Astrocyte (in vitro differentiated cells and primary cell): ENCODE measurements around the gene NOX4. TPM values are rescaled to one million over a fixed set of nuclear protein-coding genes. Genes with fewer than 3 reads are reported as not detected.
A peak's percentile ranks its signal among the peaks of the same experiment; 100 is the strongest.

Experiments used
- DNase-seq: peaks from one replicate; pipeline ENCODE4 v3.0.0-alpha.2; 2010; ENCODE audit warnings: low read depth
- FAIRE-seq: peaks from 2 replicates; lab custom pipeline; 2011; peaks lifted over from hg19 to GRCh38; lab: Jason Lieb, UNC
- H2AFZ ChIP-seq: 2 replicates; pipeline ENCODE4 v1.6.0; 2012; ENCODE audit warnings: low read depth, low read length, inconsistent platforms
- H3K27ac ChIP-seq: 2 replicates; pipeline ENCODE4 v1.5.1; 2011; ENCODE audit warnings: low read depth, low read length, inconsistent platforms
- H3K27me3 ChIP-seq: 2 replicates; pipeline ENCODE4 v1.6.0; 2011; ENCODE audit warnings: low read length, inconsistent platforms; ENCODE audit not compliant: insufficient read depth
- H3K36me3 ChIP-seq: 2 replicates; pipeline ENCODE4 v1.5.1; 2011; ENCODE audit warnings: low read length, inconsistent platforms; ENCODE audit not compliant: insufficient read depth
- H3K4me1 ChIP-seq: 2 replicates; pipeline ENCODE4 v1.5.1; 2011; ENCODE audit warnings: low read length, inconsistent platforms; ENCODE audit not compliant: insufficient read depth
- H3K4me2 ChIP-seq: 2 replicates; pipeline ENCODE4 v1.6.0; 2012; ENCODE audit warnings: low read length, inconsistent platforms
- H3K4me3 ChIP-seq: 2 replicates; pipeline ENCODE4 v1.5.1; 2011; ENCODE audit warnings: low read depth, mild to moderate bottlenecking, low read length, inconsistent platforms; ENCODE audit not compliant: insufficient read depth
- H3K79me2 ChIP-seq: 2 replicates; pipeline ENCODE4 v1.6.0; 2012; ENCODE audit warnings: mild to moderate bottlenecking, low read length, inconsistent platforms; ENCODE audit not compliant: insufficient read depth
- H3K9ac ChIP-seq: 2 replicates; pipeline ENCODE4 v1.6.0; 2012; ENCODE audit warnings: mild to moderate bottlenecking, low read length, inconsistent platforms
- H3K9me3 ChIP-seq: 2 replicates; pipeline ENCODE4 v1.5.1; 2012; ENCODE audit warnings: low read depth, mild to moderate bottlenecking, low read length, inconsistent platforms; ENCODE audit not compliant: insufficient read depth
- H4K20me1 ChIP-seq: 2 replicates; pipeline ENCODE4 v1.6.0; 2012; ENCODE audit warnings: low read length, inconsistent platforms; ENCODE audit not compliant: insufficient read depth
- H3K27ac Mint-ChIP-seq: one replicate; pipeline ENCODE4 v1.8.0; 2021; ENCODE audit warnings: mild to moderate bottlenecking, mixed read lengths; ENCODE audit not compliant: unreplicated experiment
- H3K27me3 Mint-ChIP-seq: one replicate; pipeline ENCODE4 v1.8.0; 2021; ENCODE audit warnings: low read depth, mixed read lengths; ENCODE audit not compliant: unreplicated experiment
- H3K36me3 Mint-ChIP-seq: one replicate; pipeline ENCODE4 v1.8.0; 2021; ENCODE audit warnings: low read depth, mixed read lengths; ENCODE audit not compliant: unreplicated experiment
- H3K4me1 Mint-ChIP-seq: one replicate; pipeline ENCODE4 v1.8.0; 2021; ENCODE audit warnings: low read depth, mixed read lengths; ENCODE audit not compliant: unreplicated experiment
- H3K4me3 Mint-ChIP-seq: one replicate; pipeline ENCODE4 v1.8.0; 2021; ENCODE audit warnings: mild to moderate bottlenecking, moderate library complexity, mixed read lengths; ENCODE audit not compliant: unreplicated experiment
- H3K9me3 Mint-ChIP-seq: one replicate; pipeline ENCODE4 v1.8.0; 2021; ENCODE audit warnings: mild to moderate bottlenecking, mixed read lengths; ENCODE audit not compliant: unreplicated experiment
- CTCF ChIP-seq: IDR thresholded peaks from 2 replicates; pipeline ENCODE4 v1.5.1; 2011; ENCODE audit warnings: low read depth, mild to moderate bottlenecking, inconsistent platforms, low read length, moderate library complexity; ENCODE audit not compliant: insufficient read depth
- EZH2 ChIP-seq: IDR thresholded peaks from 2 replicates; pipeline ENCODE4 v1.6.1; 2012; ENCODE audit warnings: mild to moderate bottlenecking, low read length, inconsistent platforms; ENCODE audit not compliant: insufficient read depth
- total RNA-seq: library from RNA; stranded (reverse); gene quantifications from 2 replicates; pipeline ENCODE4 v1.2.1, GENCODE V29; 2021

Gene NOX4
- total RNA-seq, 1 donor from 2014 or later = 36.5 TPM

GRCh38 chr11:89447845-89448244 lies 43.3 kb downstream of the NOX4 start:
- Mint-ChIP-seq H3K27me3 (no peaks in the 10 kb centered on the region), H3K27ac (no peak overlapping the region), H3K36me3 (peaks cover 2% of the 10 kb centered on the region), H3K4me3 (no peak overlapping the region), H3K9me3 (no peaks in the 10 kb centered on the region), H3K4me1 (peaks cover 24% of the 10 kb centered on the region)
- FAIRE-seq (no peak), DNase-seq (no peak)
- Histone ChIP-seq H3K4me2 (no peak overlapping the region), H2AFZ (no peak overlapping the region), H3K9ac (no peak overlapping the region), H3K27me3 (no peaks in the 10 kb centered on the region), H3K27ac (no peak overlapping the region), H3K36me3 (peaks cover 5% of the 10 kb centered on the region), H3K9me3 (no peaks in the 10 kb centered on the region), H3K4me1 (no peaks in the 10 kb centered on the region), H3K4me3 (no peak overlapping the region), H3K79me2 (no peaks in the 10 kb centered on the region), H4K20me1 (no peaks in the 10 kb centered on the region)
- TF ChIP-seq CTCF (no peak), EZH2 (no peak)

GRCh38 chr11:89443361-89444322 lies 47.5 kb downstream of the NOX4 start:
- Histone ChIP-seq H3K36me3 (peaks cover 12% of the 10 kb centered on the region), H3K27me3 (no peaks in the 10 kb centered on the region), H3K9me3 (no peaks in the 10 kb centered on the region), H4K20me1 (no peaks in the 10 kb centered on the region), H3K79me2 (no peaks in the 10 kb centered on the region), H3K9ac (peak overlapping the region; percentile 34), H3K4me2 (peak overlapping the region; percentile 38), H3K4me1 (no peaks in the 10 kb centered on the region), H3K27ac (peak overlapping the region; percentile 56), H3K4me3 (no peak overlapping the region), H2AFZ (no peak overlapping the region)
- TF ChIP-seq CTCF (no peak), EZH2 (no peak)
- no peaks in the 10 kb centered on the region for H3K36me3 Mint-ChIP-seq
- no peaks in the 10 kb centered on the region for H3K27me3 Mint-ChIP-seq
- DNase-seq = peak; percentile 49
- no peak overlapping the region for H3K4me3 Mint-ChIP-seq
- peaks cover 20% of the 10 kb centered on the region for H3K4me1 Mint-ChIP-seq
- no peak overlapping the region for H3K27ac Mint-ChIP-seq
- no peak for FAIRE-seq
- no peaks in the 10 kb centered on the region for H3K9me3 Mint-ChIP-seq

- Mint-ChIP-seq H3K4me1 (peaks cover 20% of the 10 kb centered on the region), H3K9me3 (no peaks in the 10 kb centered on the region), H3K27me3 (no peaks in the 10 kb centered on the region), H3K36me3 (no peaks in the 10 kb centered on the region), H3K4me3 (no peak overlapping the region), H3K27ac (no peak overlapping the region)
- no peak overlapping the region for H3K27ac ChIP-seq
- H3K79me2 ChIP-seq = no peaks in the 10 kb centered on the region
- no peak for FAIRE-seq
- H4K20me1 ChIP-seq = no peaks in the 10 kb centered on the region
- peaks cover 9% of the 10 kb centered on the region for H3K36me3 ChIP-seq
- DNase-seq = no peak
- H3K9me3 ChIP-seq = no peaks in the 10 kb centered on the region
- no peak overlapping the region for H3K4me2 ChIP-seq
- no peaks in the 10 kb centered on the region for H3K27me3 ChIP-seq
- H3K4me3 ChIP-seq = no peak overlapping the region
- TF ChIP-seq CTCF = no peak
- H2AFZ ChIP-seq = no peak overlapping the region
- H3K9ac ChIP-seq = peak overlapping the region; percentile 12
- H3K4me1 ChIP-seq = no peaks in the 10 kb centered on the region
Observed at GRCh38 chr11:89442801-89443200, 48.4 kb downstream of the NOX4 start.
